Hepatocyte (in vitro differentiated cells): ENCODE results near the gene PXDN. TPM values are rescaled to one million over a fixed set of nuclear protein-coding genes. Genes with fewer than 3 reads are reported as not detected.

Experiments used
- DNase-seq: peaks from one replicate; pipeline ENCODE4 v3.0.0-alpha.2; 2016; ENCODE audit warnings: low spot score
- H2AFZ ChIP-seq: fragments of 200-600 bp; sonication (generic); 2 replicates; pipeline ENCODE4 v1.6.0; 2016; ENCODE audit warnings: antibody characterized with exemption, mild to moderate bottlenecking
- H3K27ac ChIP-seq: fragments of 200-600 bp; sonication (generic); 2 replicates; pipeline ENCODE4 v1.5.1; 2016; ENCODE audit warnings: mild to moderate bottlenecking
- H3K27me3 ChIP-seq: fragments of 200-600 bp; sonication (generic); 2 replicates; pipeline ENCODE4 v1.6.1; 2016
- H3K36me3 ChIP-seq: fragments of 200-600 bp; sonication (generic); replicated peaks from 2 replicates; pipeline ENCODE4 v1.5.1; 2016; ENCODE audit warnings: low read depth; ENCODE audit not compliant: insufficient read depth
- H3K4me1 ChIP-seq: fragments of 200-600 bp; sonication (generic); 2 replicates; pipeline ENCODE4 v1.5.1; 2016; ENCODE audit warnings: mild to moderate bottlenecking, moderate library complexity; ENCODE audit not compliant: insufficient read depth
- H3K4me2 ChIP-seq: fragments of 200-600 bp; sonication (generic); 2 replicates; pipeline ENCODE4 v1.6.0; 2016
- H3K4me3 ChIP-seq: fragments of 200-600 bp; sonication (generic); 2 replicates; pipeline ENCODE4 v1.5.1; 2016; ENCODE audit warnings: mild to moderate bottlenecking
- H3K79me2 ChIP-seq: fragments of 200-600 bp; sonication (generic); 2 replicates; pipeline ENCODE4 v1.6.0; 2017; ENCODE audit warnings: mild to moderate bottlenecking
- H3K9me2 ChIP-seq: fragments of 200-600 bp; sonication (generic); replicated peaks from 2 replicates; pipeline ENCODE4 v1.6.0; 2017; ENCODE audit warnings: mild to moderate bottlenecking; ENCODE audit not compliant: insufficient read depth
- H3K9me3 ChIP-seq: fragments of 200-600 bp; sonication (generic); 2 replicates; pipeline ENCODE4 v1.5.1; 2016; ENCODE audit warnings: low read depth, mild to moderate bottlenecking
- H4K20me1 ChIP-seq: fragments of 200-600 bp; sonication (generic); 2 replicates; pipeline ENCODE4 v1.6.0; 2016; ENCODE audit warnings: mild to moderate bottlenecking; ENCODE audit not compliant: insufficient read depth, poor library complexity, severe bottlenecking
- EZH2 ChIP-seq: fragments of 200-600 bp; sonication (generic); IDR thresholded peaks from 2 replicates; pipeline ENCODE4 v1.6.1; 2016; ENCODE audit warnings: antibody characterized with exemption, mild to moderate bottlenecking, borderline replicate concordance
- EZH2phosphoT487 ChIP-seq: fragments of 200-600 bp; sonication (generic); IDR thresholded peaks from one replicate; pipeline ENCODE4 v1.6.1; 2018; ENCODE audit warnings: antibody characterized with exemption, mild to moderate bottlenecking, low read depth, moderate library complexity; ENCODE audit not compliant: unreplicated experiment, severe bottlenecking
- WGBS: methylation state at CpG from one replicate; pipeline ENCODE4 v1.1.6; 2016; ENCODE audit warnings: low lambda C conversion rate; ENCODE audit errors: missing lambda C conversion rate; 5-methylcytosine and 5-hydroxymethylcytosine counted together
- polyA plus RNA-seq: library from polyadenylated mRNA; unstranded; fragments of >200 nt; fragmentation: Nextera tagmentation; extraction: Ambion mirVana; gene quantifications from 2 replicates; pipeline ENCODE4 v1.2.1, GENCODE V29; 2016
- total RNA-seq: library from RNA; depleted of rRNA; stranded (reverse); fragments of >200 nt; gene quantifications from 2 replicates; pipeline ENCODE4 v1.2.3, GENCODE V29; 2014
- TF ChIP-seq, protein P1 (sequence below): fragments of 200-600 bp; sonication (generic); IDR thresholded peaks from 2 replicates; pipeline ENCODE4 v1.5.1; 2016; ENCODE audit warnings: antibody characterized with exemption, mild to moderate bottlenecking; ENCODE audit not compliant: poor library complexity

The PXDN gene
- total and polyA plus RNA-seq, 2 experiments from 2014 or later = 107 to 118 TPM

DNA sequence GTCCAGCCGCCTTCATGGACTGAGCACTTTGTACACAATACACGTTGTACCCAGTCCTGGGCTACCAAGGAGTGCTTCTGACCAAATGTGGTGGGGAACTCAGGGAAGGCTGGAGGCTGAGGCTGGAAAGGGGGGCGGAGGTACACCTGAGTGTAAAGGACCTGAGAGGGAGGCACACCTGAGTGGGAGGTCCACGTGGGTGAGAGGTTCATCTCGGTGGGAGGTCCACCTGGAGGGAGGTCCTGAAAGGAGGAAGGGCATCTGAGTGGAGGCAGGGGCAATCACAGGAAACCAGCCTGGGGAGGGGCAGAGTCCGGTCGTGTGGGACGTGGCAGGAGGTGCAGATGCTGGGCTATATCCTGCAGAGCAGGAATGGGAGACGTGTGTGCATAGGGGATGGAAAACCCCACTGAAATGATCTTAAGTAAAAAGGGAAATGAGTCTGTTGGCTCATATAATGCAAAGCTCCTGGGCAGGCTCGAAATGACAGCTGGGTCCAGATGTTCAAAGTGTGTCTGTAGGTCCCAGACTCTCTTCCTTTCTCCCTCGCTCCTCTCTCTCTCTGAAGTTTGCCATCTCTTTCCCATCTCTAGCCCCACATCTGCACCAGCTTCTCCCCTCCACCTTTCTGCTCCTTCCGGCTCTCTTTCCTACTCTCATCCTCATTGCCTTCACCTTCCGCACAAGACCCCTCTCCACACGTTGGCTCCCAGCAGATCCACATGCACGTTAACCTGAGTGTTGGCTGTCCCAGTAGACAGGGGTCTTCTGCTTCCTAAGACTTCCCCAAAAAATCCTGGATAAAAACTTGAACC lies 137.7 kb downstream of the PXDN start:
- Histone ChIP-seq H3K9me3 (no peaks in the 10 kb centered on the region), H3K36me3 (no peaks in the 10 kb centered on the region), H3K9me2 (no peaks in the 10 kb centered on the region), H3K27ac (no peak overlapping the region), H3K4me1 (no peaks in the 10 kb centered on the region), H3K4me3 (no peak overlapping the region), H3K79me2 (no peaks in the 10 kb centered on the region), H2AFZ (no peak overlapping the region), H4K20me1 (no peaks in the 10 kb centered on the region), H3K4me2 (no peak overlapping the region), H3K27me3 (peaks cover 6% of the 10 kb centered on the region)
- WGBS = 69% methylated on average over 15 of the region's 15 CpGs
- DNase-seq = no peak
- TF ChIP-seq EZH2phosphoT487 = no peak
- TF ChIP-seq, protein P1, sequence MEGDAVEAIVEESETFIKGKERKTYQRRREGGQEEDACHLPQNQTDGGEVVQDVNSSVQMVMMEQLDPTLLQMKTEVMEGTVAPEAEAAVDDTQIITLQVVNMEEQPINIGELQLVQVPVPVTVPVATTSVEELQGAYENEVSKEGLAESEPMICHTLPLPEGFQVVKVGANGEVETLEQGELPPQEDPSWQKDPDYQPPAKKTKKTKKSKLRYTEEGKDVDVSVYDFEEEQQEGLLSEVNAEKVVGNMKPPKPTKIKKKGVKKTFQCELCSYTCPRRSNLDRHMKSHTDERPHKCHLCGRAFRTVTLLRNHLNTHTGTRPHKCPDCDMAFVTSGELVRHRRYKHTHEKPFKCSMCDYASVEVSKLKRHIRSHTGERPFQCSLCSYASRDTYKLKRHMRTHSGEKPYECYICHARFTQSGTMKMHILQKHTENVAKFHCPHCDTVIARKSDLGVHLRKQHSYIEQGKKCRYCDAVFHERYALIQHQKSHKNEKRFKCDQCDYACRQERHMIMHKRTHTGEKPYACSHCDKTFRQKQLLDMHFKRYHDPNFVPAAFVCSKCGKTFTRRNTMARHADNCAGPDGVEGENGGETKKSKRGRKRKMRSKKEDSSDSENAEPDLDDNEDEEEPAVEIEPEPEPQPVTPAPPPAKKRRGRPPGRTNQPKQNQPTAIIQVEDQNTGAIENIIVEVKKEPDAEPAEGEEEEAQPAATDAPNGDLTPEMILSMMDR = no peak
- no peak for TF ChIP-seq EZH2

DNA sequence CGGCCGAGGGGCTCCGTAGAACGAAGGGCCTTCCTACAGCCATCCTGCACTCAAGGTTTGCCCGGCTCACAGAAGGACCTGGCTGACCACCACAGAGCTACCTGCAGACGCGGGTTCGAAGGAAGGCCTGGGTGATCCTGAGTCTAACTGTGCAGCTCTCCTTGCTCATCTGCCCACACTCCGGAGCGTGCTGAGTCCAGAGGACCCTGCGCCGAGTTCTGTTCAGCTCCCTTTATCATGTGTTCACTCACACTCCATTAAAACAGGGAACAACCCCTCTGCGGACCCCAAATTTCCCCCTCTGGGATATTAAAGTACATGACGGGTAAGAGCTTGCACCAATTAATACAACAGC lies 138.3 kb downstream of the PXDN start:
- Histone ChIP-seq H2AFZ (no peak overlapping the region), H3K79me2 (no peaks in the 10 kb centered on the region), H3K9me3 (no peaks in the 10 kb centered on the region), H3K36me3 (no peaks in the 10 kb centered on the region), H3K4me1 (no peaks in the 10 kb centered on the region), H3K4me3 (no peak overlapping the region), H4K20me1 (no peaks in the 10 kb centered on the region), H3K9me2 (no peaks in the 10 kb centered on the region), H3K27me3 (peaks cover 6% of the 10 kb centered on the region), H3K27ac (no peak overlapping the region), H3K4me2 (no peak overlapping the region)
- no peak for DNase-seq
- no peak for TF ChIP-seq EZH2
- TF ChIP-seq, protein P1 = no peak
- 71% methylated on average over 14 of the region's 14 CpGs for WGBS

DNA sequence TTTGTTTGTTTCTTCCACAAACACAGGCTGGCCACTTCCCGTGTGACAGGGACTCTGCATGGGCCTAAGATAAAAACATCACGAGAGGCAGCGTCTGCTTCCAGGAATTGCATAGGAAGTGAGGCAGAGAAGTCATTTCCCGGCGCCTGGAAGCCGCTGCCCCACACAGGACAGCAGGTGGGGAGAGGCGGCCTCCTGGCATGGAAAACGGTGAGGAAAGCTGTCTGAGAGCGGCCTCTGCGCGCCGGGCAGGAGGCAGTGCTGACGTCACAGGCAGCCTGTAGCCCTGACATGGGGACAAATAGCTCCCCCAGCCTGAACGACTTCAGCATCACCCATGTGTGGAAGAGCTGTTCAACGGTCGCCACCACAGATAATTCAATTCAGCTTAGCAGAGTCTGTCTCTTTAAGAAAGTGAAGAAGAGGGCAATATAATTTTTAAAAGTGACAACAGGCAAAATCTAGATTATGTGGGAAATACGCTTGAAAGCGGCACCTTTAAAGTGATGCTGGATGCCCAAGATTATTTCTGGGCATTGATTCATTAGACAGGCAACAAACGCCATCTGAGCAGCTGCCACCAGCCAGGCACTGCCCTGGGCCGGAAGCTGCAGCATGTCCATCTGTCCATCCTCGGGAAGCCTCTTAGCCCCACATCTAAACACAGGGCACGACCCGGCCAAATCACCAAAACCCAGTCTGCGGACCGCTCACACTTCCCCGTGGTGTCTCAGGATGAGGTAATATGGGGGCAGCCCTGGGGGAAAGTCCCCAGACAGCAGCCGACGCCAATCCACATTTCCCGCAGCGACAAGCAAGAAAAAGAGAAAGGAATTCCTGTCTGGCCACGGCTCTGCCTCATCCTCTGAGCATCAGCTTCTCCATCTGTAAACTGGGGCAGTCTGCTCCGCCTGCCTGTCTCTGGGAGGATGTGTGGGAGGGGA lies 138.9 kb downstream of the PXDN start:
- Histone ChIP-seq H3K9me3 (no peaks in the 10 kb centered on the region), H3K27me3 (peaks cover 6% of the 10 kb centered on the region), H3K4me2 (no peak overlapping the region), H3K36me3 (no peaks in the 10 kb centered on the region), H3K9me2 (no peaks in the 10 kb centered on the region), H3K4me3 (no peak overlapping the region), H3K27ac (no peak overlapping the region), H2AFZ (no peak overlapping the region), H3K4me1 (peaks cover 6% of the 10 kb centered on the region), H4K20me1 (no peaks in the 10 kb centered on the region), H3K79me2 (no peaks in the 10 kb centered on the region)
- WGBS = 49% methylated on average over 32 of the region's 32 CpGs
- no peak for DNase-seq
- TF ChIP-seq, protein P1 = no peak
- no peak for TF ChIP-seq EZH2
- TF ChIP-seq EZH2phosphoT487 = no peak
